Breast epithelium (tissue), 4 donors: ENCODE results near the gene AKIRIN1. TPM values are rescaled to one million over a fixed set of nuclear protein-coding genes. Genes with fewer than 3 reads are reported as not detected.
A peak's percentile ranks its signal among the peaks of the same experiment; 100 is the strongest.

Source experiments
- DNase-seq, 2 donors: peaks; one replicate each; pipeline ENCODE4 v3.0.0-alpha.2; 2019; ENCODE audit warnings: low spot score in 2 of 2
- H3K27ac ChIP-seq, 2 donors: fragments of 200-600 bp; sonication (generic) in 1 of 2; one replicate each; pipeline ENCODE4 v1.5.1; 2016 to 2019; ENCODE audit warnings: mild to moderate bottlenecking in 1 of 2
- H3K27me3 ChIP-seq, 2 donors: fragments of 200-600 bp; sonication (generic) in 1 of 2; one replicate each; pipeline versions ENCODE4 v1.5.1 to v1.6.0; 2017 to 2019; ENCODE audit warnings: control low read depth in 1 of 2, mild to moderate bottlenecking in 1 of 2
- H3K36me3 ChIP-seq: fragments of 200-600 bp; one replicate; pipeline ENCODE4 v1.5.1; 2019
- H3K4me1 ChIP-seq, 2 donors: fragments of 200-600 bp; sonication (generic); one replicate each; pipeline ENCODE4 v1.5.1; 2016 to 2019; ENCODE audit warnings: control low read depth in 1 of 2
- H3K4me3 ChIP-seq, 3 donors: fragments of 200-600 bp; sonication (generic); 1 replicate in 2 of 3; 2 replicates in 1 of 3; pipeline ENCODE4 v1.5.1; 2016 to 2019; ENCODE audit warnings: mild to moderate bottlenecking in 3 of 3, moderate library complexity in 2 of 3
- H3K9me3 ChIP-seq, 2 donors: fragments of 200-600 bp; sonication (generic) in 1 of 2; one replicate each; pipeline ENCODE4 v1.5.1; 2016 to 2019; ENCODE audit warnings: control low read depth in 1 of 2
- POLR2A ChIP-seq: fragments of 450-650 bp; IDR thresholded peaks from one replicate; pipeline ENCODE4 v1.6.1; 2016; ENCODE audit warnings: antibody characterized with exemption, mild to moderate bottlenecking, moderate library complexity
- POLR2AphosphoS5 ChIP-seq, 3 donors: sonication (generic); formaldehyde crosslinking; IDR thresholded peaks; one replicate each; pipeline ENCODE4 v1.6.1; 2017; ENCODE audit warnings: antibody characterized with exemption in 3 of 3
- intact Hi-C: fragments of 100-400 bp; cut with DNase I; formaldehyde crosslinking; loops from one replicate; pipeline ENCODE4 v1.15.1; 2023; ENCODE audit warnings: low total_unique reads
- total RNA-seq, 3 donors: library from RNA; depleted of rRNA; stranded (reverse); fragments of >200 nt; gene quantifications; one replicate each; pipeline ENCODE4 v1.1.0, GENCODE V29; 2016
- TF ChIP-seq, protein P1 (sequence below), 3 donors: fragments of 450-650 bp; IDR thresholded peaks; one replicate each; pipeline ENCODE4 v1.5.1; 2016 to 2017; ENCODE audit warnings: antibody characterized with exemption in 3 of 3, mild to moderate bottlenecking in 3 of 3, moderate library complexity in 3 of 3

The AKIRIN1 gene
- total RNA-seq, 3 donors from 2014 or later = 34.7 to 35.1 (median 34.8) TPM

DNA sequence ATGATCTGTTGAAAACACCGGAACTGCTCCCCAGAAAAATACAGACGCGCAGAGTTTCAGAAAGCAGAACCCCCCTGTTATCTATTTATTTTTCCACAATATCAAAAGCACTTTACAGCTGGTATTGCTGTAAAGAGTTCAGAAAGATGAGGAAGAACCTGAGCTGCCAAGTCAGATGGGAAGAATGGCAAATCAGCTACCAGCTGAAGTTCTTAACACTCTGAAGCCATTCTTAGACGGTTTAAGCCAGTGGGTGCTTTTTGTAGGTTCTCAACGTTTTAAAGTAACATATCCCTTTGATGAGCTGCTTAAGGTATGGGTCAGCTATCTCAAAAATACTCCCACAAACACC is 714 bp upstream of the AKIRIN1 start:
- Histone ChIP-seq H3K36me3 (no peaks in the 10 kb centered on the region), H3K27me3 (no peaks in the 10 kb centered on the region), H3K4me1 (no peaks in the 10 kb centered on the region), H3K4me3 (peak overlapping the region; percentile 94 to 99 (median 98)), H3K9me3 (no peaks in the 10 kb centered on the region), H3K27ac (peak overlapping the region; percentile 95)
- DNase-seq = no peak
- intact Hi-C loops = no loop called here
- TF ChIP-seq, protein P1, sequence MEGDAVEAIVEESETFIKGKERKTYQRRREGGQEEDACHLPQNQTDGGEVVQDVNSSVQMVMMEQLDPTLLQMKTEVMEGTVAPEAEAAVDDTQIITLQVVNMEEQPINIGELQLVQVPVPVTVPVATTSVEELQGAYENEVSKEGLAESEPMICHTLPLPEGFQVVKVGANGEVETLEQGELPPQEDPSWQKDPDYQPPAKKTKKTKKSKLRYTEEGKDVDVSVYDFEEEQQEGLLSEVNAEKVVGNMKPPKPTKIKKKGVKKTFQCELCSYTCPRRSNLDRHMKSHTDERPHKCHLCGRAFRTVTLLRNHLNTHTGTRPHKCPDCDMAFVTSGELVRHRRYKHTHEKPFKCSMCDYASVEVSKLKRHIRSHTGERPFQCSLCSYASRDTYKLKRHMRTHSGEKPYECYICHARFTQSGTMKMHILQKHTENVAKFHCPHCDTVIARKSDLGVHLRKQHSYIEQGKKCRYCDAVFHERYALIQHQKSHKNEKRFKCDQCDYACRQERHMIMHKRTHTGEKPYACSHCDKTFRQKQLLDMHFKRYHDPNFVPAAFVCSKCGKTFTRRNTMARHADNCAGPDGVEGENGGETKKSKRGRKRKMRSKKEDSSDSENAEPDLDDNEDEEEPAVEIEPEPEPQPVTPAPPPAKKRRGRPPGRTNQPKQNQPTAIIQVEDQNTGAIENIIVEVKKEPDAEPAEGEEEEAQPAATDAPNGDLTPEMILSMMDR (IDR thresholded peaks at IDR 0.05) = no peak
- no peak for TF ChIP-seq POLR2A
- no peak for TF ChIP-seq POLR2AphosphoS5 (IDR thresholded peaks at IDR 0.05)

DNA sequence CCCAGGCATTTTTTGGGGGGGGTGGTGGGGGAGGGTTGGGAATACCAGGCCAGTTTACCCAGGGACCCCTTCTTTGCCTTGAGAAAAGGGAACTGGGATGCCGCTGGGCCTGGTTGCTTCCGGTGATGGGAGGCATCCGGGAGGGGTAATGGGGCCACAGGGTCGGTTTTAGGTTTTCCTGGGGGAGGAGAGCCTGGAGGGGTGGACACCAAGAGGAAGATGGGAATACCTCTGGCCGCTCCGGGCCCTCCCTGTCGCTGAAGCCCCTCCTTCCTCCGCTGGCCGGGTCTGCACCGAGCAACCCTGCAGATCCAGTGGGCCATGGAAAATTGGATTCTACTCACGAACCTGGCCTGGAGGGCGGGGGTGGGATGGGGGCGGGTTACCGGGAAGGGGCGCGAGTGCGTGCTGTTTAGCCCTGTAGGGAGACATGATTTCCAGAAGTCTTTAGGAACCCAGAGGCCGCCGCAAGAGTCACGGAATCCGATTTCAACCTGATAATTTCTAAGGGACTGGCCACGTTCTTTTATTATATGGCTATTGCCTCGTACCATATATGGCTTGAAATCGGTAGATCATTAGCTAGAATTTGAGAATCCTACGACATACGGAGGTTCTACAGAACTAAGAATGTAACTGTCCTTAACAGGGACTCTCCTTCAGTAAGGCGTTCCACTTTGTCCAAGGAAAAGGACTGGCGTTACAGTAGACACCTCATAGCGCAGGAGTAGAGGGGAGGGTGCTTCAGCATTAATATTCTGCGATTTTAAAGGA is 749 bp downstream of the AKIRIN1 start:
- peak in 1 of 2 donors; percentile 29 for DNase-seq
- Histone ChIP-seq H3K27me3 (no peaks in the 10 kb centered on the region), H3K36me3 (no peaks in the 10 kb centered on the region), H3K9me3 (no peaks in the 10 kb centered on the region), H3K4me3 (peak overlapping the region; percentile 94 to 99 (median 98)), H3K4me1 (no peaks in the 10 kb centered on the region), H3K27ac (peak overlapping the region; percentile 95)
- intact Hi-C loops = no loop called here
- no peak for TF ChIP-seq POLR2A
- TF ChIP-seq, protein P1 (IDR thresholded peaks at IDR 0.05) = no peak
- TF ChIP-seq POLR2AphosphoS5 (IDR thresholded peaks at IDR 0.05) = no peak

DNA sequence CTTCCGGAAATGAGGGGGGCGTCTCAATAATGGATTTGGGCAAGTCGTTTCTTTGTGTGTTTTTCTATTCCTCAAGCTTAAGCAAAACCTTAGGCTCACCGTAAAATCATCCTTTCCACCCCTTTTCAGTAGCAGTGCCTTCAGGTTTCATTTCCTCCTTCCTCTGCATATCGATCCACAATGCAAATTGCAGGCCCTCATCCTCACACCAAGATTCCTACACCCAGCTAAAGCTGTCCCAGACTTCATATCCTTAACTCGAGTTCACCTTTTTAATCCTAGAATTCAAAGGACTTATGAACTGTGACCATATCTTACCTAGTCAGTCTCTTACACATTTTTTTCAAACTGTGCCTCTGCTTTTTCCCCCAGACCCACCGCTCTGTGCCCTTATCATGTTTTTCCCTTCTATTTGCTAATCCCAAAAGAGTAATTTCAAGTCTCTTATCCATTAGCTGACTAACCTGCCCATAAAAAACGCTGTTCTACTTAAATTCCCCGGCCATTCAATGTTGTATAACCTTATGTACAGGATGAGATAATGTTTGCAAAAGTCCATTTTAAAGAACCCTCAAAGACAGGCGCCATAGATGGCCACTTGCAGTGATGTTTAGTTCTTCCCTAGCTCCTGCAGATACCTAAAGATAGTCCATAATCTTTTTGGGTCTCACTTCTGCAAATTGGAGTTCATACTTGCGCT is 1.5 kb downstream of the AKIRIN1 start:
- Histone ChIP-seq H3K4me3 (peak overlapping the region; percentile 94 to 99 (median 98)), H3K9me3 (no peaks in the 10 kb centered on the region), H3K4me1 (no peaks in the 10 kb centered on the region), H3K27ac (peak overlapping the region; percentile 95), H3K36me3 (no peaks in the 10 kb centered on the region), H3K27me3 (no peaks in the 10 kb centered on the region)
- no peak for DNase-seq
- intact Hi-C loops = no loop called here
- TF ChIP-seq POLR2A = no peak

DNA sequence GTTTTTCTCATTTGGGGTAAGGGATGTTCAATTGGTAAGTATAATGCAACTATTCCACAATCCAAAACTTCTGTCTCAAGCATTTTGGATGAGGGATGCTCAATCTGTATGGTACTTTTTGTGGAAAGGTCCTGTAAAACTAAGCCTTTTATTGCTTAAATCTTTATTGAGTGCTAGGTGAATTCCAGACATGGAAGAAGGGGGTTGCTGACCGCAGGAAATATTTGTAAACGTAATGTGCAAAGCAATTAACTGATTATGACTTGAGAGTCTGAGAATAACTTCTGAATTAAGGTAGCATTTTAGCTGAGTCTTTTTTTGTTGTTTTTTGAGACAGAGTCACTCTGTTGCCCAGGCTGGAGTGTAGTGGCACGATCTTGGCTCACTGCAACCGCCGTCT is 3.1 kb downstream of the AKIRIN1 start:
- H3K27ac ChIP-seq = no peak overlapping the region
- TF ChIP-seq, protein P1 (IDR thresholded peaks at IDR 0.05) = no peak
- TF ChIP-seq POLR2AphosphoS5 (IDR thresholded peaks at IDR 0.05) (no peak), POLR2A (no peak)
- H3K27me3 ChIP-seq = no peaks in the 10 kb centered on the region
- no peaks in the 10 kb centered on the region for H3K9me3 ChIP-seq
- H3K4me1 ChIP-seq = no peaks in the 10 kb centered on the region
- H3K4me3 ChIP-seq = no peak overlapping the region
- DNase-seq = no peak
- no peaks in the 10 kb centered on the region for H3K36me3 ChIP-seq
- intact Hi-C loops = no loop called here

DNA sequence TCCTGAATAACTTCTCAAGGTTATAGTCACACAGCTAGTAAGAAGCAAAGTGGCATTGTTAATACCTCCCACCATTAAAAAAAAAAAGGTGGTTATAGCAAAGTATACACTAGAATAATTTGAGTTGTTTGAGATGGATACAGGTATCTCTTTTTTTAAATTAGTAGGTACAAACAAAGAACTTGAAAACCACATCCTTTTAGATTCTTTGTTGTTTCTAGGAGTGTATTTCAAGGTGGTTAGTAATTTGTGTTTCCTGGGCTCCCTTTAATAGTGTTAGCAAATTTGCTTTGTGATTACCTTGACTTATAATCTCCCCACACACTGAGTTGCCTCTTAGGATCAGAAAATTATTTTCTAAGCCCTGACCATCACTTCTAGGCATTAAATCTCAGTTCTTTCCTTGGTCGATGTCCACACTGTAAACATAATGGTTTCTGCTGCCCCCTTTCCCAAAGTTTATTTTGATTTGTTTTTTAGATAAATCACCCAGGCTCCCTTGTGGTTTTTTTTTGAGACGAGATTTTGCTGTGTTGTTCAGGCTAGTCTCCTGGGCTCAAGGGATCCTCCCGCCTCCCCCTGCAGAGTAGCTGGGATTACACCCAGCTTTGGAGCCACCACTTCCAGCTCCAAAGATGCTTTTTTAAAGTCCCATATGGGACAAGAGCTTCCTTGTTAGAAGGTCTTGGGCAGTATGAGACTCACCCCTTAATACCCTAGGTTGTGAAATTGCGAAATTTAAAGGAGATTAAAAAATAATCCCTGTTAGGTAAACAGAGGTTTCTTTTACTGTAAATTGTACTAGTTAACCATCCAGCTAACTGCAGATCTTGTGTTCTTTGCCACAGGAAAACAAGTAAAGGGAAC is 6.2 kb downstream of the AKIRIN1 start:
- H3K27me3 ChIP-seq = no peaks in the 10 kb centered on the region

More for the DNA sequence above, 6.2 kb downstream of the AKIRIN1 start:
- intact Hi-C loops = no loop called here
- Histone ChIP-seq H3K4me3 (no peak overlapping the region), H3K36me3 (no peaks in the 10 kb centered on the region), H3K9me3 (no peaks in the 10 kb centered on the region), H3K27ac (peak overlapping the region in 1 of 2 donors; percentile 29), H3K4me1 (no peaks in the 10 kb centered on the region)
- no peak for TF ChIP-seq POLR2AphosphoS5 (IDR thresholded peaks at IDR 0.05)
- TF ChIP-seq POLR2A = no peak
- TF ChIP-seq, protein P1 (IDR thresholded peaks at IDR 0.05) = no peak
- no peak for DNase-seq
